OCI-LY3 (cell line): Measurements from ENCODE around the gene ZNF423.
"Not testable (repeated sequence)": the region's sequence is repeated elsewhere in the genome, so short reads cannot be mapped to it uniquely, and the experiment has no call there.

Source experiments
- H2AFZ ChIP-seq: fragments of 200-600, 300-600 bp; shearing (Covaris generic); 2 replicates; pipeline ENCODE4 v1.6.0; 2014; ENCODE audit warnings: antibody characterized with exemption, low read depth, low read length
- H3K27ac ChIP-seq: fragments of 200-600, 300-600 bp; sonication (generic); 2 replicates; pipeline ENCODE4 v1.5.1; 2014; ENCODE audit warnings: mild to moderate bottlenecking, low read length, moderate library complexity, mixed read lengths
- H3K27me3 ChIP-seq: fragments of 200-600, 300-600 bp; sonication (generic); 2 replicates; pipeline ENCODE4 v1.6.1; 2014; ENCODE audit warnings: low read depth, low read length, mixed read lengths
- H3K36me3 ChIP-seq: fragments of 200-600, 300-600 bp; sonication (generic); replicated peaks from 2 replicates; pipeline ENCODE3; 2014; ENCODE audit warnings: low read depth, low read length, mixed read lengths
- H3K4me1 ChIP-seq: fragments of 300-600, 200-600 bp; sonication (generic); 2 replicates; pipeline ENCODE4 v1.6.1; 2014; ENCODE audit warnings: low read length, mixed read lengths
- H3K4me2 ChIP-seq: fragments of 200-600, 300-600 bp; sonication (generic); 2 replicates; pipeline ENCODE4 v1.6.1; 2014; ENCODE audit warnings: low read length, mixed read lengths
- H3K4me3 ChIP-seq: fragments of 300-600, 200-600 bp; sonication (generic); 2 replicates; pipeline ENCODE4 v1.5.1; 2014; ENCODE audit warnings: antibody characterized with exemption, mild to moderate bottlenecking, low read length, moderate library complexity
- H3K79me2 ChIP-seq: fragments of 300-600, 200-600 bp; shearing (Covaris generic); 2 replicates; pipeline ENCODE4 v1.6.1; 2014; ENCODE audit warnings: mild to moderate bottlenecking, low read length, mixed read lengths
- H3K9ac ChIP-seq: fragments of 300-600, 200-600 bp; shearing (Covaris generic); 2 replicates; pipeline ENCODE4 v1.6.0; 2014; ENCODE audit warnings: mild to moderate bottlenecking, low read length, moderate library complexity
- H3K9me3 ChIP-seq: fragments of 200-600, 300-600 bp; shearing (Covaris generic); 2 replicates; pipeline ENCODE4 v1.6.1; 2014; ENCODE audit warnings: low read length, mixed read lengths; ENCODE audit not compliant: insufficient read depth
- H4K20me1 ChIP-seq: fragments of 200-600, 300-600 bp; sonication (generic); 2 replicates; pipeline ENCODE4 v1.6.1; 2016; ENCODE audit warnings: low read length, mixed read lengths; ENCODE audit not compliant: insufficient read depth
- EZH2phosphoT487 ChIP-seq: fragments of 200-600 bp; shearing (Covaris generic); IDR thresholded peaks from 2 replicates; pipeline ENCODE4 v1.6.1; 2018; ENCODE audit warnings: antibody characterized with exemption, mixed run types, low read depth
- TF ChIP-seq, protein P1 (sequence below): fragments of 200-600, 300-600 bp; sonication (generic); IDR thresholded peaks from 2 replicates; pipeline ENCODE4 v1.5.1; 2014; ENCODE audit warnings: antibody characterized with exemption, low read length, low read depth

Gene ZNF423

DNA sequence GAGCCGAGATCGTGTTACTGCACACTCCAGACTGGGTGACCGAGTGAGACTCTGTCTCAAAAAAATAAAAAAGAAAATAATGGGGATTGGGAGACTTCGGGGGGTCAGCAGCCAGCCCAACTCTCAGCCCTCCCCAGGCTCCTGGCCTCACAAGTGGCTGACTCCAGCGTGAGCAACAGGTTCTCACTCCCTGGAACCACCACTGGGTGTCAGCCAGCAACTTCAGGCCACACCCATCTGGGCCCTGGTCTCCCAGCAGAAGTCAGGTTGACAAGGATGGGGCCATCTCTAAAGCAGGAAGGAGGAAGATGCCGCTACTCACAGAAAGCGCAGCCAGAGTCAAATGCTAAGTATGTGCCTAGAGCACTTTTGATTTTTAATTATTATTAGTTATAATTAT lies 342.9 kb downstream of the ZNF423 start:
- Histone ChIP-seq H3K36me3 (no peaks in the 10 kb centered on the region), H3K4me2 (no peak overlapping the region), H3K27me3 (peaks cover 15% of the 10 kb centered on the region), H4K20me1 (no peaks in the 10 kb centered on the region), H3K9ac (no peak overlapping the region), H3K79me2 (no peaks in the 10 kb centered on the region), H2AFZ (no peak overlapping the region), H3K27ac (no peak overlapping the region), H3K4me3 (no peak overlapping the region), H3K9me3 (no peaks in the 10 kb centered on the region), H3K4me1 (no peaks in the 10 kb centered on the region)
- no peak for TF ChIP-seq EZH2phosphoT487
- TF ChIP-seq, protein P1, sequence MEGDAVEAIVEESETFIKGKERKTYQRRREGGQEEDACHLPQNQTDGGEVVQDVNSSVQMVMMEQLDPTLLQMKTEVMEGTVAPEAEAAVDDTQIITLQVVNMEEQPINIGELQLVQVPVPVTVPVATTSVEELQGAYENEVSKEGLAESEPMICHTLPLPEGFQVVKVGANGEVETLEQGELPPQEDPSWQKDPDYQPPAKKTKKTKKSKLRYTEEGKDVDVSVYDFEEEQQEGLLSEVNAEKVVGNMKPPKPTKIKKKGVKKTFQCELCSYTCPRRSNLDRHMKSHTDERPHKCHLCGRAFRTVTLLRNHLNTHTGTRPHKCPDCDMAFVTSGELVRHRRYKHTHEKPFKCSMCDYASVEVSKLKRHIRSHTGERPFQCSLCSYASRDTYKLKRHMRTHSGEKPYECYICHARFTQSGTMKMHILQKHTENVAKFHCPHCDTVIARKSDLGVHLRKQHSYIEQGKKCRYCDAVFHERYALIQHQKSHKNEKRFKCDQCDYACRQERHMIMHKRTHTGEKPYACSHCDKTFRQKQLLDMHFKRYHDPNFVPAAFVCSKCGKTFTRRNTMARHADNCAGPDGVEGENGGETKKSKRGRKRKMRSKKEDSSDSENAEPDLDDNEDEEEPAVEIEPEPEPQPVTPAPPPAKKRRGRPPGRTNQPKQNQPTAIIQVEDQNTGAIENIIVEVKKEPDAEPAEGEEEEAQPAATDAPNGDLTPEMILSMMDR: 0 out of 2 replicates have a peak, but pooled peaks have one; percentile 6

DNA sequence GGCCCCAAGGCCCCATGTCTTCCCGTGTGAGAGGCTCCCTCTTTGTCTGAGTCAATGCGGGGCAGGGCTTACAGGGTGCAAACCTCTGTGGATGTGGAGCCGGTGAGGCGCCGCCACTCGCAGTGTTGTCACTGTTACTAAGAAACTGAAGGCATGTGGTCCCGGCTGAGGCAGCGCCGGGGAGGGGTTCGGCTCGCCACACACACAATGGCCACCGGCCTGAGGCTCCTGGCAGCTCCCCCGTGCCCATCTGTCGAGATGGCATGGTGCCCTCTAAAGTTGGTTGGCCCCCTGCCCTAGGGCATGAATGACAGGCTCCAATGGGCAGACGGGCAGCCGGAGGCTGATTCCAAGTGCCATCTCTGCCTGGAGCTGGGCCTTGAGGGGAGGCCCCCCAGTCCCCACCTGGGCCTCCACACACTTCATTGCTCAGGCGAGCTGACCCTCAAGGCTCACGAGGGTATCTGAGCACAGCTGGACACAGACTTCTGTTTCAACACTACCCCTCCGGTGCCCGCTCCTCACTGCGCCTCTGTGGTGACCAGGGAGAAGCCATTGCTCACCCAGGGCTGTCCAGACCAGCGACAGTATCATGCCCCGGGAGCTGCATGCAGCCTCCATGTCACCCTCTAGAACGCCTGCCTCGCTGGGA lies 345.1 kb downstream of the ZNF423 start:
- Histone ChIP-seq H3K9me3 (no peaks in the 10 kb centered on the region), H3K36me3 (no peaks in the 10 kb centered on the region), H3K4me2 (no peak overlapping the region), H3K9ac (no peak overlapping the region), H3K4me1 (no peaks in the 10 kb centered on the region), H3K27me3 (no peaks in the 10 kb centered on the region), H2AFZ (no peak overlapping the region), H3K79me2 (no peaks in the 10 kb centered on the region), H4K20me1 (no peaks in the 10 kb centered on the region), H3K27ac (no peak overlapping the region), H3K4me3 (no peak overlapping the region)
- TF ChIP-seq EZH2phosphoT487: no peak
- TF ChIP-seq, protein P1: no peak

DNA sequence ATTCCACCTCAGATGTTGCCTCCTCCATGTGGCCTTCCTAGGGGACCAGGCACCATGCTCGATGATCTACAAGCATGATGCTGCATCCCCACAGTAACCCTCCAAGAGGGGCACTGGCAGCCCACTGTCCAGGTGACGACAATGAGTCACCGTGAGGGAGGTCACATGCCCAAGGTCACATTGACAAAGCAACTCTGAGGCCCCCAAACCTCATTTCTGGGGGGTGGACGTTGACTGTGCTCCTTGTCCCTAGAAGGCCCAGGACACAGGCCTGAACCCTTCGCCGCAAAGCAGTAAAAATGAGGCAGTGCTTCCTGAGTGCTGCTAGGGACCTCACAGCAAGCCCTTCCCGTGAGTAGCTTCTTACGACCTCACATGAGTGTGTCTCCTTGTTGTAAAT lies 345.8 kb downstream of the ZNF423 start:
- no peaks in the 10 kb centered on the region for H4K20me1 ChIP-seq
- no peak overlapping the region for H3K9ac ChIP-seq
- H2AFZ ChIP-seq: no peak overlapping the region
- H3K4me1 ChIP-seq: no peaks in the 10 kb centered on the region
- TF ChIP-seq, protein P1: no peak
- no peak for TF ChIP-seq EZH2phosphoT487
- no peak overlapping the region for H3K4me2 ChIP-seq
- H3K4me3 ChIP-seq: no peak overlapping the region
- H3K27me3 ChIP-seq: no peaks in the 10 kb centered on the region
- H3K79me2 ChIP-seq: no peaks in the 10 kb centered on the region
- no peak overlapping the region for H3K27ac ChIP-seq
- H3K9me3 ChIP-seq: no peaks in the 10 kb centered on the region
- no peaks in the 10 kb centered on the region for H3K36me3 ChIP-seq

DNA sequence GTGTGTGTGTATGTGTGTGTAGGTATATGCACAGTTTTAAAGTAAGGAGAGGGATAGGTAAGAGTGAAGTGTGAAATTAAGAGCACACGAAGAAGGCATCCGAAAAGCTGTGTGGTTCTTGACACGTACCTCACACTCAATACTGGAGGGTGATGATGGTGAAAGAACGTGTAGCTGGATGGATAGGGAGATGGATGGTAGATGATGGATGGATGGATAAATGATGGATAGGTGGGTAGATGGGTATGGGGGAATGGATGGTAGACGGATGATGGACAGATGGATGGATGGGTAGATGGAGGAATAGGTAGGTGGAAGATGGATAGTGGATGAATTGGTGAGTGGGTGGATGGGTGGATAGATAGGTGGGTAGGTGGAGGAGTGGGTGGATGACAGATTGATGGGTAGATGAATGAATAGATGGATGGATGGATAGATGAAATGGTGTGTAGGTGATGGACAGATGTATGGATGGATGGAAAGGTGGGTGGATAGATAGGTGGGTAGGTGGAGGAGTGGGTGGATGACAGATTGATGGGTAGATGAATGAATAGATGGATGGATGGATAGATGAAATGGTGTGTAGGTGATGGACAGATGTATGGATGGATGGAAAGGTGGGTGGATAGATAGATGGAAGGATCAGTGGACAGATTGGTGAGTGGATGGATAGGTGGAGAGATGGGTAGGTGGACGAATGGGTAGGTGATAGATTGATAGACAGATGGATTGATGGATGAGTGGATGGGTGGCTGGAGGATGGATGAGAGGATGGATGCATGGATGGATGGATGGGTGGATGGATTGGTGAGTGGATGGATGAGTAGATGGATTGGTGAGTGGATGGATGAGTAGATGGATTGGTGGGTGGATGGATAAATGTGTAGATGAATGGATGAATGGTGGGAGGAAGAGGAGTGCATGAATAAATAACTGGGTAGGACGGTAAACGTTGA lies 349.6 kb downstream of the ZNF423 start:
- H3K4me3 ChIP-seq: not testable (repeated sequence)

More for the DNA sequence above, 349.6 kb downstream of the ZNF423 start:
- H3K9ac ChIP-seq, H3K4me1 ChIP-seq, H2AFZ ChIP-seq, H3K4me2 ChIP-seq, H4K20me1 ChIP-seq, H3K9me3 ChIP-seq, H3K36me3 ChIP-seq, H3K27ac ChIP-seq, H3K27me3 ChIP-seq, H3K79me2 ChIP-seq: not testable (repeated sequence)
